Measurements from ENCODE around the gene ADCY2.

The ADCY2 gene

GRCh38 chr5:7759951-7760580, 364.1 kb downstream of the ADCY2 start:
- no peak overlapping the region for H3K27ac ChIP-seq
- H3K9ac ChIP-seq: no peak overlapping the region
- H3K79me2 ChIP-seq (ENCODE audit: insufficient read depth, low read depth): no peaks in the 10 kb centered on the region
- no peaks in the 10 kb centered on the region for H3K27me3 ChIP-seq (ENCODE audit: insufficient read depth, low read depth)
- no peak overlapping the region for H3K4me2 ChIP-seq
- H3K36me3 ChIP-seq (ENCODE audit: insufficient read depth): no peaks in the 10 kb centered on the region
- H3K4me3 ChIP-seq (IDR thresholded peaks at IDR 0.05; ENCODE audit: insufficient read depth, low read depth, low read length): no peak overlapping the region
- H2AFZ ChIP-seq (ENCODE audit: low read depth): no peak overlapping the region
- TF ChIP-seq, protein P1, sequence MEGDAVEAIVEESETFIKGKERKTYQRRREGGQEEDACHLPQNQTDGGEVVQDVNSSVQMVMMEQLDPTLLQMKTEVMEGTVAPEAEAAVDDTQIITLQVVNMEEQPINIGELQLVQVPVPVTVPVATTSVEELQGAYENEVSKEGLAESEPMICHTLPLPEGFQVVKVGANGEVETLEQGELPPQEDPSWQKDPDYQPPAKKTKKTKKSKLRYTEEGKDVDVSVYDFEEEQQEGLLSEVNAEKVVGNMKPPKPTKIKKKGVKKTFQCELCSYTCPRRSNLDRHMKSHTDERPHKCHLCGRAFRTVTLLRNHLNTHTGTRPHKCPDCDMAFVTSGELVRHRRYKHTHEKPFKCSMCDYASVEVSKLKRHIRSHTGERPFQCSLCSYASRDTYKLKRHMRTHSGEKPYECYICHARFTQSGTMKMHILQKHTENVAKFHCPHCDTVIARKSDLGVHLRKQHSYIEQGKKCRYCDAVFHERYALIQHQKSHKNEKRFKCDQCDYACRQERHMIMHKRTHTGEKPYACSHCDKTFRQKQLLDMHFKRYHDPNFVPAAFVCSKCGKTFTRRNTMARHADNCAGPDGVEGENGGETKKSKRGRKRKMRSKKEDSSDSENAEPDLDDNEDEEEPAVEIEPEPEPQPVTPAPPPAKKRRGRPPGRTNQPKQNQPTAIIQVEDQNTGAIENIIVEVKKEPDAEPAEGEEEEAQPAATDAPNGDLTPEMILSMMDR (conservative IDR thresholded peaks at IDR 0.05; ENCODE audit: low read depth, low read length): no peak
- H4K20me1 ChIP-seq (ENCODE audit: insufficient read depth): no peaks in the 10 kb centered on the region
- no peaks in the 10 kb centered on the region for H3K4me1 ChIP-seq (ENCODE audit: low read depth, poor library complexity, severe bottlenecking)

- H3K27me3 ChIP-seq (ENCODE audit: insufficient read depth, low read depth): no peaks in the 10 kb centered on the region
- no peak overlapping the region for H2AFZ ChIP-seq (ENCODE audit: low read depth)
- TF ChIP-seq, protein P1 (conservative IDR thresholded peaks at IDR 0.05; ENCODE audit: low read depth, low read length): no peak
- H3K4me3 ChIP-seq (IDR thresholded peaks at IDR 0.05; ENCODE audit: insufficient read depth, low read depth, low read length): no peak overlapping the region
- H4K20me1 ChIP-seq (ENCODE audit: insufficient read depth): no peaks in the 10 kb centered on the region
- no peak overlapping the region for H3K9ac ChIP-seq
- no peaks in the 10 kb centered on the region for H3K79me2 ChIP-seq (ENCODE audit: insufficient read depth, low read depth)
- no peak overlapping the region for H3K27ac ChIP-seq
- no peaks in the 10 kb centered on the region for H3K4me1 ChIP-seq (ENCODE audit: low read depth, poor library complexity, severe bottlenecking)
- H3K36me3 ChIP-seq (ENCODE audit: insufficient read depth): no peaks in the 10 kb centered on the region
- H3K4me2 ChIP-seq: no peak overlapping the region
Measured at GRCh38 chr5:7762267-7762666, 366.3 kb downstream of the ADCY2 start.

GRCh38 chr5:7763621-7764072, 367.7 kb downstream of the ADCY2 start:
- H3K27ac ChIP-seq: no peak overlapping the region
- TF ChIP-seq, protein P1 (conservative IDR thresholded peaks at IDR 0.05; ENCODE audit: low read depth, low read length): no peak
- H2AFZ ChIP-seq (ENCODE audit: low read depth): no peak overlapping the region
- H3K36me3 ChIP-seq (ENCODE audit: insufficient read depth): no peaks in the 10 kb centered on the region
- no peaks in the 10 kb centered on the region for H4K20me1 ChIP-seq (ENCODE audit: insufficient read depth)
- no peaks in the 10 kb centered on the region for H3K27me3 ChIP-seq (ENCODE audit: insufficient read depth, low read depth)
- H3K4me1 ChIP-seq (ENCODE audit: low read depth, poor library complexity, severe bottlenecking): no peaks in the 10 kb centered on the region
- H3K9ac ChIP-seq: no peak overlapping the region
- H3K4me3 ChIP-seq (IDR thresholded peaks at IDR 0.05; ENCODE audit: insufficient read depth, low read depth, low read length): no peak overlapping the region
- no peak overlapping the region for H3K4me2 ChIP-seq
- no peaks in the 10 kb centered on the region for H3K79me2 ChIP-seq (ENCODE audit: insufficient read depth, low read depth)

DNA sequence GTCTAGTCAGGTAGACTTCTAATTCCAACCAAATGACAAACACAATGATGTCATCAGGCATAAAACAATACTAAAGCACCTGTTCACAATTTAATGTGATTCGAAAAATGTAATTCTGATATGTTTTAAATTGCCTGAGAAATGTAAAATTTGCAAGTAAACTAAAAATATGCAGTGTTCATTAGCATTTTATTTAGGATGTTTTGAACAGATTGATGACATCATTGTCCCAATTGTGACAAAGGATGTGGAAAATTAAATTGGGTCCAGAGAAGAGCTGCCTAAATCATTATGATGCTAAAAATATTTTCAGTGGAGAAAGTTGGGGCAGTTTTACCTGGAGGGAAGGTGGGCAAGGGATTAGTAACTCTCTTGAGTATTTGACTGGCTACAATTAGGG, 368.5 kb downstream of the ADCY2 start:
- H3K4me1 ChIP-seq (ENCODE audit: low read depth, poor library complexity, severe bottlenecking): no peaks in the 10 kb centered on the region
- TF ChIP-seq, protein P1 (conservative IDR thresholded peaks at IDR 0.05; ENCODE audit: low read depth, low read length): no peak
- H2AFZ ChIP-seq (ENCODE audit: low read depth): no peak overlapping the region
- no peak overlapping the region for H3K4me3 ChIP-seq (IDR thresholded peaks at IDR 0.05; ENCODE audit: insufficient read depth, low read depth, low read length)
- no peak overlapping the region for H3K9ac ChIP-seq
- no peak overlapping the region for H3K27ac ChIP-seq
- no peak overlapping the region for H3K4me2 ChIP-seq
- H3K27me3 ChIP-seq (ENCODE audit: insufficient read depth, low read depth): no peaks in the 10 kb centered on the region
- H3K36me3 ChIP-seq (ENCODE audit: insufficient read depth): no peaks in the 10 kb centered on the region
- H4K20me1 ChIP-seq (ENCODE audit: insufficient read depth): no peaks in the 10 kb centered on the region
- no peaks in the 10 kb centered on the region for H3K79me2 ChIP-seq (ENCODE audit: insufficient read depth, low read depth)

Measured in KMS-11 (cell line).